ENCODE results near the gene DEPP1. TPM values are rescaled to one million over a fixed set of nuclear protein-coding genes. Genes with fewer than 3 reads are reported as not detected.
A peak's percentile ranks its signal among the peaks of the same experiment; 100 is the strongest.

Gene DEPP1
- total RNA-seq, 3 donors from 2014 or later = 14.8 to 19.0 (median 18.1) TPM

GRCh38 chr10:44983895-44984278 is 5.3 kb upstream of the DEPP1 start:
- no peak for ATAC-seq
- Histone ChIP-seq H3K9me3 (no peaks in the 10 kb centered on the region), H3K36me3 (ENCODE audit: low read depth) (no peaks in the 10 kb centered on the region), H3K4me3 (no peak overlapping the region), H3K4me1 (ENCODE audit: low read depth) (peaks cover 23% of the 10 kb centered on the region)
- intact Hi-C loops (cut with DNase I, micrococcal nuclease) = no loop called here
- TF ChIP-seq, protein P1, sequence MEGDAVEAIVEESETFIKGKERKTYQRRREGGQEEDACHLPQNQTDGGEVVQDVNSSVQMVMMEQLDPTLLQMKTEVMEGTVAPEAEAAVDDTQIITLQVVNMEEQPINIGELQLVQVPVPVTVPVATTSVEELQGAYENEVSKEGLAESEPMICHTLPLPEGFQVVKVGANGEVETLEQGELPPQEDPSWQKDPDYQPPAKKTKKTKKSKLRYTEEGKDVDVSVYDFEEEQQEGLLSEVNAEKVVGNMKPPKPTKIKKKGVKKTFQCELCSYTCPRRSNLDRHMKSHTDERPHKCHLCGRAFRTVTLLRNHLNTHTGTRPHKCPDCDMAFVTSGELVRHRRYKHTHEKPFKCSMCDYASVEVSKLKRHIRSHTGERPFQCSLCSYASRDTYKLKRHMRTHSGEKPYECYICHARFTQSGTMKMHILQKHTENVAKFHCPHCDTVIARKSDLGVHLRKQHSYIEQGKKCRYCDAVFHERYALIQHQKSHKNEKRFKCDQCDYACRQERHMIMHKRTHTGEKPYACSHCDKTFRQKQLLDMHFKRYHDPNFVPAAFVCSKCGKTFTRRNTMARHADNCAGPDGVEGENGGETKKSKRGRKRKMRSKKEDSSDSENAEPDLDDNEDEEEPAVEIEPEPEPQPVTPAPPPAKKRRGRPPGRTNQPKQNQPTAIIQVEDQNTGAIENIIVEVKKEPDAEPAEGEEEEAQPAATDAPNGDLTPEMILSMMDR (IDR thresholded peaks at IDR 0.05) = no peak
- no peak for DNase-seq

GRCh38 chr10:44983066-44983894 is 4.7 kb upstream of the DEPP1 start:
- H3K4me1 ChIP-seq (ENCODE audit: low read depth) = peaks cover 27% of the 10 kb centered on the region
- intact Hi-C loops (cut with DNase I, micrococcal nuclease) = no loop called here
- peak in 1 of 3 donors; percentile 45 for DNase-seq

DNA sequence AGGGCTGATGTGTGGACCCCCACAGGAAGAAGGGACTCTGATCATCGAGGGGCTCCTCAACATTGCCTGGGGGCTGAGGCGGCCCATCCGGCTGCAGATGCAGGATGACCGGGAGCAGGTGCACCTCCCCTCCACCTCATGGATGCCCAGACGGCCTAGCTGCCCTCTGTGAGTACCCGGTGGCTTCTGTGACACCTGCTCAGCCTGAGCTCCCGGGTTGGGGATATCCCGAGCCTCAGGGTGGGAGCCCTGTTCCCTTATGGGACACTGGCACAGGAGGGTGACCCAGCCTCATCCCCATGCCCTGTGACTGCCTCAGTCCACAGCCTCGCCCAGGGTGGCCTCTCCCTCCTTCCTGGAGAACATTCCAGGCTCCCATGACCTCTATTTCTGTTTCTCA is 3.9 kb upstream of the DEPP1 start:
- H3K4me3 ChIP-seq = no peak overlapping the region
- ATAC-seq = no peak
- intact Hi-C loops (cut with DNase I, micrococcal nuclease) = no loop called here
- no peaks in the 10 kb centered on the region for H3K36me3 ChIP-seq (ENCODE audit: low read depth)
- H3K9me3 ChIP-seq = no peaks in the 10 kb centered on the region
- DNase-seq = peak in 1 of 3 donors; percentile 46
- H3K4me1 ChIP-seq (ENCODE audit: low read depth) = peaks cover 31% of the 10 kb centered on the region
- TF ChIP-seq, protein P1 (IDR thresholded peaks at IDR 0.05) = no peak

More at GRCh38 chr10:44983066-44983894, 4.7 kb upstream of the DEPP1 start:
- no peak overlapping the region for H3K4me3 ChIP-seq
- H3K9me3 ChIP-seq = no peaks in the 10 kb centered on the region
- ATAC-seq = no peak
- TF ChIP-seq, protein P1 (IDR thresholded peaks at IDR 0.05) = no peak
- no peaks in the 10 kb centered on the region for H3K36me3 ChIP-seq (ENCODE audit: low read depth)

DNA sequence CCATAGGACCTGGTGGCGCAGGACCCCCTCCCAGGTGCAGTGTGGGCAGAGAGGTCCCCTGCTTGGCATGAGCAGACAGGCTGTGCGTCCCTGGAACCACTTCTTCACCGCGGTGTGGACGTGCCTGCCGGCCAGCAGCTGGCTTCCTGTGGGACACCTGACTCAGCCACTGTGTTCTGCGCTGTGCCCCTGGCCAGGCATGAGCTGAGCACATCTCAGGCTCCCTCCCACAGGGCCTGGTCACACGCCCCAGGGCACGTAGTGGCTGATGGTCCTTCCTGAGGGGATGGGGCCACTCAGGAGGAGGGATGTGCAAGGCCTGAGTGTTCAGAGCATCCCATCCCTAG is 3.5 kb upstream of the DEPP1 start:
- no peak for ATAC-seq
- TF ChIP-seq, protein P1 (IDR thresholded peaks at IDR 0.05) = no peak
- H3K36me3 ChIP-seq (ENCODE audit: low read depth) = no peaks in the 10 kb centered on the region
- intact Hi-C loops (cut with DNase I, micrococcal nuclease) = no loop called here
- H3K9me3 ChIP-seq = no peaks in the 10 kb centered on the region
- H3K4me1 ChIP-seq (ENCODE audit: low read depth) = peaks cover 31% of the 10 kb centered on the region
- H3K4me3 ChIP-seq = no peak overlapping the region
- peak in 1 of 3 donors; percentile 60 for DNase-seq

- peak; percentile 77 for ATAC-seq
- Histone ChIP-seq H3K9me3 (no peaks in the 10 kb centered on the region), H3K4me1 (ENCODE audit: low read depth) (peaks cover 31% of the 10 kb centered on the region), H3K4me3 (no peak overlapping the region), H3K36me3 (ENCODE audit: low read depth) (no peaks in the 10 kb centered on the region)
- peak in 1 of 3 donors; percentile 55 for DNase-seq
- intact Hi-C loops (cut with DNase I, micrococcal nuclease) = no loop called here
- TF ChIP-seq, protein P1 (IDR thresholded peaks at IDR 0.05) = no peak
These were observed 2.8 kb upstream of the DEPP1 start for GRCh38 chr10:44981172-44982113.
